HCEC 1CT (cell line): ENCODE results near the gene SLC18A2.

Experiments
- DNase-seq: peaks from one replicate; pipeline ENCODE4 v3.0.0-alpha.2; 2017

SLC18A2 gene

DNA sequence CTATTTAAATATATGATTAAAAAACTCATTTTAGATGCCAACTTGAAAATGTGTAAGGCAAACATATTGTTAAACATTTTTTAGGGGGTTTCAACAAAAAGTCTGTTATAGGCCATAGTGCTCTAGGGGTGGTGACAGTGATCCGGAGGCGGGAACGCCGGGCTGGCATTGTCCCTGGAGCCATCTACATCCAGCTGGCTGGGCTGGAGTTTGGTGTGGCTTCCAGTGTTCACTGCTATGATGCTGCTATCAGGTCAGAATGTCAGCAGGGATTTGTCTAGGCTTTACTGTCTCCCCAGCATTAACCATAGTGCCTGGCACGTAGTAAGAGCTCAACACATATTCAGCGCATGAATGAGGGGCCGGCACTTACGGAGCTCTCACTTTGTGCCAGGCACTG, 1.9 kb upstream of the SLC18A2 start:
- DNase-seq, result no peak

DNA sequence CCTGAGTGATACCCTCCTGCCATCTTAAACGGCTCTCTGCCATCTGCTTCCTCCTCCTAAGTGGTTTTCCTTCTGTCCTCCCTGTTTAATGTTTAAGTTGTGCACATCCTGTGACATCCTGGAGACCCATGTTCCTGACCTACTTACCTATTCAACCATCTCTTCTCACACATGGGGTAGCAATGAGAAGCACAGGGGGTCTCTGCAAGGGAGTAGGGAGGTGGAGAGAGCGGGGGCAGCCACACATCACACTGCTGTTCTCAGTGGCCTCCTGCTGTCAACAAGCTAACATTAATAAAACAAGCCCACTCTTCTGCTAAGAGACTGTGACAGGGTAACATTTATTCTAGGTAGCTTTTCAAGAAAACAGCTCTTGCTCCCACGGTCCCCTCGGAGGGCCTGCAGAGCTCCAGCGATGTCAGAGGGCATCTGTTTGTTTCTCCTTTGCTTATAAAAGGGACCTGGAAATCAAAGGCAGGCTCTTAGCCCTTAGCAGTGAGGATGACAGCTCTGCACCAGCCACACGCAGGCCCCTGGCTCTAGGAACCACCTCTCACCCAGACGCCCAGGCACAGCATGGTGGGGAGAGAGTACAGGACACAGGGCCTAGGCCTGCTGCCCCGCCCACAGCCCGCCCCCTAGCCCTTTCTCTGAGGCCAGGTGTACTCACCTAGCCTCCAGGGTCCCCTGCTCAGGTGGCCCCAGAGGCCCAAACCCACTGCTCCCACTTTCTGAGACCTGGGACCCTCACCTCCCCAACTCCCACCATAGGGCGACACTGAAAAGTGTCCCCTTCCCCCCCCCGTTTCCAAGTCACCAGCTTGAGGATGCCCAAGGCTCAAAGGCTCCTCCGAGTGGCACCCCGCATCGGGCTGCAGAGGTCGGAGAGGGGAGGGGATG, 943 bp upstream of the SLC18A2 start:
- no peak for DNase-seq

DNA sequence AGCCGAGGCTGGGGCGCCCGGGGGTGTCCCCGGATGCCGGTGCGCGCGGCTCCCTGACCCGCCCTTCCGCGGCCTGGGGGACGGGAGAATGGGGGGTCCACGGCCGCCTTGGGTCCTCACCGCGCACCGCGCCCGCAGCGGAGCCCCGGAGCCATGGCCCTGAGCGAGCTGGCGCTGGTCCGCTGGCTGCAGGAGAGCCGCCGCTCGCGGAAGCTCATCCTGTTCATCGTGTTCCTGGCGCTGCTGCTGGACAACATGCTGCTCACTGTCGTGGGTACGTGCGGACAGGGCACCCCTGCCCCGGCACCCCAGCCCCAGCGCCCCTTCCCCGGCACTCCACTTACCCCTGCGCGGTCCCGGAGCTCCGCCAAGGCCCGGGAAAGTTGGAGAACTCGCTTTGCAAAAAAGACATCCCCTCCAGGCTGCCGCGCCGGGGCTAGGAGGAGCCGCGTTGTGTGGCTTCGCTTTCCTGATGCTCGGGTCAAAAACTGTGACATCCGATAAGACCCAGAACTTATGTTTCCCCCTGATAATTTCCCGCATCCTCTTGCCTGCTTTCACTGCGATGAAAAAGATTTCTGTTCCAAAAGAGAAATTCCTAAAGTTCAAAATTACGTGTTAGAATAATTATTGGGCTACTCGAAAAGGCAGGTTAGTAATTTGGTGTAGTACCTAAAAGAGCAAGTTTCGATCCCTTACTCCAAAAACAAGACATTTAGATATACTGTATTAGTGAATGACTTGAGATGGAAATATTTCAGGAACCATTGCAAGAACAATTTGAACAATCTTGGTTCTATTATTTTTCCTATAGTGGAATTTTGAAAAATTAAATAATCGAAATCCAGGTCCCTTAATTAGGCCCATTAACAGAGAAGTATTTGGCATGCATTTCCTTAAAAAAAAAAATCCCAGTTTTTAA, 888 bp downstream of the SLC18A2 start:
- no peak for DNase-seq

DNA sequence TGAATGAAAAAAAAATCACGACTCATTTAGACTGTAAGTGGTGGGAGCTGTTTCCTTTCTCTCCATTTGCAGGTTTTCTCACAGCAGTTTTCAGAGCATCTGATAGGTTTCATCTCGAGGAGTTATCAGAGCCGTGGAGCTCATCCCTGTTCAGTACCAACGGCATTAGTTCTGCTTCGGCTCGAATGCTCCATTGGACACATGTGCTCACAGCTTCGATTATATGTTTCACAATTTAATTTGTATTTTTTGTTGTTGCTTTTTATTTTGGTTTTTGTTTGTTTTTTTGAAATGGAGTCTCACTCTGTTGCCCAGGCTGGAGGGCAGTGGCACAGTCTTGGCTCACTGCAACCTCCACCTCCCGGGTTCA, 1.5 kb downstream of the SLC18A2 start:
- no peak for DNase-seq

DNA sequence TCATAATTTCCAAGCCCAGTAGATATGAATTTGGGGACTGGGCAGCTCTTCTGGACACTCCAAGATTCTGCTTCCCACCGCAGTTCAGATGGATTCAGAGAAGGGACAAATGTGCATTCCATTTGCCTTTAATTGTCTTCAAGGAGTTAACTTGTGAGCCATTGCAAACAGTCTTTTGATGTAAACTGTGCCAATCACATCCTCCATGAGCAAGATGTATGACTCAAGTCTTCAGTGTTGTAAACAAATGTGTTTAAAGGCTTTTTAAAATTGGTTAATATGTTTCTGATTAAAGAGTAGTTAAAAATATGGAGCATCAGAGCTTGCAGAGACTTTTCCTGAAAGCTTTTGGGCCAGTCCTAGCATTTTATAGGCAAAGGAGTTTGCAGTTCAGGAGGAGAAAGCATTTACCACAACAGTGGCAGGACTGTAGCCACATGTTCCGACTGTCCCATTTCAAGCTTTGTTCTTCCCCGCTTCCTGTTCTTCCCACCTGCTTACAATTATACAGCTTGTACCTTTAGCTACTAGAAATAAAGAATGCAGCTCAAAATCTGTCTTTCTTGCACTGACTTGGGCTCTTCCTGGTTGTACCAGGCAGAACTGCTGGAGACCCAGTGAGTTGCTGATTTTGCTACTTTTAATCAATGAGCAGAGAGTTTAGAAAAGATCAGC, 6.2 kb downstream of the SLC18A2 start:
- peak; percentile 47 for DNase-seq

DNA sequence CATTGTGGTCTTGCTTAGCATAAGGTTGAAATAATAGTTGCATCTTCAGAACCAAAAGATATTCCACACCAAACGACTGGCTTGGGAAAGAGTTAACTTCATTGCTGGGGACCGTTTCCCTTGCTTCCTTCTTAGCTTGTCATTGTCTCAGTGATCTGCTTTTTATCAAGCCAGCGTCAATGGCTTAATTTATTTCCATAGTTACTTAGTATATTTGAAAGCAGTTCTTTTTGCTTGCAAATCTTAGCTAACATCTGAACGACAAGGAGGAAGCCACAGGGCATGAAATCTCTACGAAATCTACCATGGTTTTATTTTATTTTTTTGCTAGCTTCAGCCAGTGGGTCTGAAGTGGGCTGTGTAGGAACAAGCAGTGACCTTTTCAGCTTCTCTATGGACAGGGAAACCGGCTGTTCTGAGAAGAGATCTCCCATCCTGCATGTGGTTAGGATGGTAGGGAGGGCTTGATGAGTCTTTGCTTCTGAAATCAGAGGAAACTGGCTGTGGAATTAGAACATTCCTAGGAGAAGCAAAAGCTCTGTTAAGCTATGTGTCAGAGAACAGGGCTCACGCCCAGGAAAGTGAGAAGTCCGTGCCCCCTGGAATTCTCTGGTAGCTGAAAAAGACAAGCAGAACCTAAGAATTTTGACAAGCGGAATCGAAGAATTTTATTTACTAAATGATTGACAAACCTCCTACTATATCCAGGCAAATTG, 8.0 kb downstream of the SLC18A2 start:
- peak; percentile 8 for DNase-seq

DNA sequence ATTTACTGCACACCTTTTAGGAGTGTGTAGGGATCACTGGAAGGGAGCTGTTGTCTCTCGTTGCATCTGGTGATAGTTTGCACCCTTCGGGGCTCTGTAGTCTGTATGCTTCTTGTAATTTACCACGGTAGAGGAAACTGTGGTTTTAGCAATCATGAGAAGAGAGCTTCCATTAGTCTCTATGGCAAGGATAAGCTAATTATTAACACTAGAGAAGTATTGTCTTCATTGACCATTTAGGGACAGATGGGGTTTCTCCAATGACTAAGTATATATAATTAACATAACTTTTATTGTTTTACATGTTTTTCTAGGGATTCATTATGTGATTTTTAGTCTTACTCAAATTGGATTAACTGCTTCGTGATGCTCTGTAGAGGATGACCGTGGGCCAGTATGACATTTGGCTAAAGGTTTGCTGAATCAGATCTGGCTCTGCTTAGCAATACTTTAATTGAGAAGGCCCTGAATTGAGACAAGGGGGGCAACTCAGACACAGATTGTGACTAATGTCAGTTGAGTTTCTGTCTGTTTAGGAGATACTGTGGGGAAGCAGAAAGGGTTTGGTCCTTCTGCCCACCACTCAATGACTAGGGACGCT, 8.7 kb downstream of the SLC18A2 start:
- DNase-seq, result no peak

DNA sequence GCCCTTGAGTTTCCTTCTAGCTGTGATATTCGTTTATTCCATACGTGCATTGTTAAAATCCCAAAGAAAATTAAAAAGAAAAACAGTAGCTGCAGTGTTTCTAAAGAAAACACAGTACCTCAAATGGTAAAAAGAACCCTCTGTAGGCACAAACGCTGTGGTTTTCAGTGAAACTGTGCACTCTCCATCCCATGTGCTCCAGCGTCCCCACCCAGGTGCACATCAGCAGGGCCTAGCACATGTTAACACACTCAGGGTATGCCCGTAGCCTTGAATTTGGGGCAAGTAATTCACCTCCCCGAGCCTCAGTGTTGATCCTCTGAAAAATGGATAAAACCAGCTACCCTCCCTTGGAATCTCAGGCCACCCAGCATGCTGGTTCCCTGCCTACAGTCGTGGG, 9.5 kb downstream of the SLC18A2 start:
- no peak for DNase-seq

DNA sequence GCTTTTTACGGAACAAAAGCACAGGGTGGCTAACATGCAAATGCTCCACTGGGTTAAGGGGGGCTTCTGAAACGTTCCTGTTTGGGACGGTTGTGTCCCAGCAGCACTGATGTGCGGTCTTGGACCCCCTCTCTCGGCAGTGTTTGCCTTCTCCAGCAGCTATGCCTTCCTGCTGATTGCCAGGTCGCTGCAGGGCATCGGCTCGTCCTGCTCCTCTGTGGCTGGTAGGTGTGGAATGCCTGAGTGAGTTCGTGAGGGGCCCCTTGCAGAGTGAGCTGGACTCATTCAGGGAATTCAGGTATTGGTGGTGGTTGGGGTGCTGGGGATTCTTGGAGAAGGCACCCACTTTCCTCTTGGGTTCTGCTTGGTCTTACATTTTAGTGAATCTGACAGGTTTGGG, 13.0 kb downstream of the SLC18A2 start:
- DNase-seq, result no peak

DNA sequence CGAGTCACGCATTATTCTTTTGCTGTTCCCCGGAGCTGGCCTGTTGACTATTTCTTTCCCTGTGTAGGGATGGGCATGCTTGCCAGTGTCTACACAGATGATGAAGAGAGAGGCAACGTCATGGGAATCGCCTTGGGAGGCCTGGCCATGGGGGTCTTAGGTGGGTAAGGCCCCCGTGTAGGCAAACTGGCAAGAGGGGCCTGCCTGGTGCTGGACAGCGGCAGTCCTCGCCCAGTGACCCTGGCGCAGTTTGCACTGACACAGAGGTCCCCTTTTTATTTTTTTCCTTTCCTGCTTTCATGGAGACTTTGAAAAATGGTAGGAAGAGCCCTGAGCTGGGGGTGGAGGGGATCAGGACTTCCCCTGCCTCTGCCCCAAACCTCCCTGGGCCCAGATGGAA, 13.4 kb downstream of the SLC18A2 start:
- DNase-seq, result no peak

DNA sequence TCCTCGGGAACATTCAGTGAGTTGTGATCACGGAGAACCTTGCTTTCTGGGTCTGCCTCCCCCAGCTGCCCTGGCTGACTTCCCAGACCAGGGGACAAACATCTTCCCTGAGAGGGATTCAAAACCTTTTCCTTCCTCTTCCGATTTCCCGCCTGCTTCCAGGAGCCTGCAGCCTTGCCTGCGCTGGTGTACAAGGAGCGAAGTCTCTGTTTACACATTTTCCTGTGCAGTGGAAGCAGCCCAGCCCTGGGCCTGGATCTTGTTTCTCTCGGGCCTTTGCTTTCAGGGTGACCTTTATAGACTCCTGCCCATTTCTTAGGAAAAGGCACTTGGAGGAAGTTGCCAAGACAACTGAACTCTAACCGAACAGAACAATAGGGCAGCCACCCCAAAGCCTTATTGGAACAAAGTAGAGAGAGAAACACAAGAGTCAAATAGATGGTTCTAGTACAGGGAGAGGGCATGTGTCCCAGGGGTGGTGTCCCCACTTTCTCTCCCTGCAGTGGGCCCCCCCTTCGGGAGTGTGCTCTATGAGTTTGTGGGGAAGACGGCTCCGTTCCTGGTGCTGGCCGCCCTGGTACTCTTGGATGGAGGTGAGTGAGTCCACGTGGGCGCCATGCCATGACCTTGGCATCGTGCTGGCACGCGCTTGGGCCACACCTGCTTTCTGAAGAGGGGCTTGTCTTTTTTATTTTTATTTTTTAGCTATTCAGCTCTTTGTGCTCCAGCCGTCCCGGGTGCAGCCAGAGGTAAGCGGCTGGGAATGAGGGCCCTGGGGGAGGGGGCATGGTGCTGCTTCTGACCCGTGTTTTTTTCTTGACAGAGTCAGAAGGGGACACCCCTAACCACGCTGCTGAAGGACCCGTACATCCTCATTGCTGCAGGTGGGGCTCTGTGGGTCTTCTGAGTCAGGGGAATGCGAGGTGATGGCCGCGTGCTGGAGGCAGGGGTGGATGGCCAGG, 14.1 kb downstream of the SLC18A2 start:
- no peak for DNase-seq

DNA sequence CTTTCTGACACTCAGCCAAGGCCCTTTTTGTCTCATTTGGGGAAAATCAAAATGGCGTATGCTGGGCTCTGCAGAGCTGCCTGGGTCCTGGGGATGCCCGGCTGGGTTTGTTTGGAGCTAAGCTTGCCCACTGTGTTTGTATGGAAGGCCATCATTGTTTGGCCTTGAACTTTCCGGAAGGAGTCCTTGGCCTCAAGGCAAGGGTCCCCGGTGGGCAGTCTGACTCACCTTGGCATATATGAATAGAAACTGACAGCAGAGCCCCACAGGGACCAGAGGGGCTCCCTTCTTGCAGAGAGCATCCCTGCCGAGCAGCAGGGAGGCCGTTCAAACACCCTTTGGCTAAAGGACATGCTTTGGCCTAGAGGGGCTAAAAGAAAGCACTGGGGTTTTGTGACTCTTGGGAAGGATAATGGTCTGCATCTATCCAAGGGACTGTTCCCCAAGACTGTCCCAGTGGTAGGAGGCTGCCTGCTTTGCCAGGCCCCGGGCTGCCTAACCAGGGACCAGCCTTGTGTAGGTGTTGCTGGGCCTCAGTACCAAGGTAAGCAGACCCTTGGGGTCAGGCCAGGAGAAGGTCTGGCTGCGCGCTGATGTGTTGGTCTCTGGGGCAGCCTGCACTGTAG, 15.0 kb downstream of the SLC18A2 start:
- no peak for DNase-seq

DNA sequence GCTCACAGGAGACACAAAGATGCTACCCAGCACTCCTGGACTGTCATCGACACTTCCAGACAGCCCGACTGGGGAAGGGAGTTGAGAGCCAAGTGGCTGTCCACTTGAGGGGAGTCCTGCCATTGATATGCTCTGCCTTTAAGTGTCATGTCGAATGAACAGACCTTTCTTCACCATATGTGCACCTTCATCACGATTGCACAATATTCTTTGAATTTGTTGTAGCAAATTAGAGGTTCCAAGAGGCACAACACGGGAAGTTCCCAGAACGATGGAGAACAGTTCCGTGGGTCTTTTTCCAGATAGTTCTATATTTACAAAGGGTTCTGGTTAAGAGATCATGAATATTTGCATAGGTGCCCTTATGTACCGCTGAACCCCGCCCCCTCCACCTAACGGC, 16.0 kb downstream of the SLC18A2 start:
- no peak for DNase-seq

DNA sequence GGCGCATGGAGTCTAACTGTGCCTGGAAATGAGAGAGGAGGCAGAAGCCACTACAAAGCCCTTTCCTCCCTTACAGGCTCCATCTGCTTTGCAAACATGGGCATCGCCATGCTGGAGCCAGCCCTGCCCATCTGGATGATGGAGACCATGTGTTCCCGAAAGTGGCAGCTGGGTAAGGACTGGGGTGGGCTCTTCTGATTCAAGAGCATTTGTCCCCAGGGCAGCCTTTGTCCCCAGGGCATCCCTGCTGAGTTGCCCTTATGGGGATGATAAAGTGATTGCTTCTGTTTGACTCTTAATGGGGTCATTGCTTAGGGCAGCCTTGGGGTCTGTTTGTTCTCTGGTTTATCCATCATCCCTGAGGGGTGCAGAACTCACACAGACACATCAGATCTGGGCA, 16.8 kb downstream of the SLC18A2 start:
- DNase-seq, result no peak

DNA sequence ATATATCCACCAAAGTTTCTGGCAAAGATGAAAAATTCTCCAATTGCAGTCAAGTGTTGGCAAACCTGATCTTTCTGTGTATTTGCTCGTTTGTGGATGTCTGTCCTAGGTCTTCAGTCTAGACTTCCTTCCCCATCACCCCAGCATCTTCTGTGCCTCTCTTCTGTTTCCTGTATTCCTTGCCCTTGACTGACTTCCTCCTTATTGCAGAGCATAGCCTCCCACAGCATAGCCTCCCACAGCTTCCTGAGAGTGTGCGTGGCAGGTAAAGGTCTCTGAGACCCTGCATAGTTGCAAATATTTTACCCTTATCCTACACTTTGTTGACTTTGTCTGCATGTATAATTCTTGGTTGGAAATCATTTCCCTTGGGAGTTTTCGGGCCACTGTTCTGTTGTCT, 18.4 kb downstream of the SLC18A2 start:
- DNase-seq, result no peak

DNA sequence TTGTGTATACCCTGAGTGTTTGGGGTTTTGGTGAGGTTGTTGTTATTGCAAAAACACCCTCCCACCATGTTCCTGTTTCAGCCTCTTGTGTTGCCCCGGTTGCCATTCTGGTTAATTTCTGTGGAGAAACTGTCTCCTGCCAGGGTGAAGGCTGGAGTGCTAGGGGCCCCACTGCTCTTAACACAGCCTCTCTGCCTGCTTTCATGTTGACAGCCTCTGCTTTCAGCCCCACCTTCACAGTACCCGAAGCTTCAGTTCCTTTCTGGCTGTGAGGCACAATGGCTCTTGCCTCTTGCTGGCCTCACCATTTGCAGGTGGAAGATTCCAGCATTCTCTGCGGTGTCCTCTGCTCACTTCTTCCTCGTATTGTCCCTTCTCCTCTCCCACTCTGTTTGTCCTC, 19.2 kb downstream of the SLC18A2 start:
- DNase-seq, result no peak

DNA sequence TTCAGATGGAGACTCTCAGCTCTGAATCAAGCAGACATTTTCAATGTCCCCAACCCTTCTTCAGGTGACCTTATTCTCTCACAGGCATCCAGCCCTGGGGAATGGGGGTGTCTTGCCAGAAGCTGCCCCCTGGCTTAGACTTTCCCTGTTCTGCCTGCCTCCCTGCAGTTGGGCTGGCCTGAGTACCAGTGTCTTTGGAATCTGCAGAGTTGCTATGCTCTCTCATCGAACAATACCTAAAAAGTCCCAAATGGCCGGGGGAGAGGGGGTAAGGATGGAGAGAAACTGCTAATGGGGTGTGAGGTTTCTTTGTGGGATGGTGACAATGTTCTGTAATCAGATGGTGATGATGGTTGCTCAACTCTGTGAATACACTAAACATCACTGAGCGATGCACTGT, 20.6 kb downstream of the SLC18A2 start:
- DNase-seq, result no peak

DNA sequence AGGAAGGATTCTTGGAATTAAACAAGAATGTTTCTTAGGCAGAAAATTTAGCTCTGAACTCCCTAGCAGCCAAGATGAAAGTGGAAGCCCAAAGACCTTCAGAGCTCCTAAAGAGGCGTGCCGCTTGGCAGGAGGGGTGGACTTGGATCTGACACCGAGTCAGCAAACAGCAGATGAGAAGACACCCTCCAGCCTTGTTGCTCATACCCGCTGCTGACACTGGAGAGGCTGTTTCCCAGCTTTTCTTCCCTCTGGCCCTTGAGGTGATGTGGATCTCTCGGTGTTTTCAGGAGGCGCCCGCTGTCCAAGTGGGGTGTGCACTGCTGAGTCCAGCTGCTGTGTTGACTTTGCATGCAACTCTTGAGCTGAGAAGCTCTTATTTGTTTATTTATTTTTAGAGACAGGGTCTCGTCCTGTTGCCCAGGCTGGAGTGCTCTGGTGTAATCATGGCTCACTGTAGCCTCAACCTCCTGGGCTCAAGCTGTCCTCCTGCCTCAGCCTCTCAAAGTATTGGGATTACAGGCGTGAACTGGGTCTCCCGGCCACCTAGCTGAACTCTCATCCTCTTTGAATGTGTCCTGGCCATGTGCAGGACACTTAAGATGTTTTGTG, 21.5 kb downstream of the SLC18A2 start:
- no peak for DNase-seq

DNA sequence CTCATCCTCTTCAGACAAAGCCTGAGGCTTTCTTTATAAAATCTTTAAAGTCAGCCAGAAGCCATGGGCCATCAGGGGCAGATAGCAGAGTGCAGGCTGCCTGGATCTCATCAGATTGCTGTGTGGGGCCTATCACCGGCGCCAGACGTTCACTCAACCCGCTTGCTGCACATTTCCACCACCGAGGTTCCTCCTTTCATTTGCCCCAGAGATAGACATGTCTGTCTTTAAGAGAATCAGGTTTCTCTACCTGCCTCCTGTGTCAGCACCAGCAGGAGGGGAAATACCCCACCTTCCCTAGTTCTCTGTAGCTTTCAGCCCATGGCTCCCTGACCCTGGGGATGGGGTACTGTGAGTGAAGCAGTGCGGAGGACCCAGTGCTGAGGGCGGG, 22.0 kb downstream of the SLC18A2 start:
- DNase-seq, result no peak

DNA sequence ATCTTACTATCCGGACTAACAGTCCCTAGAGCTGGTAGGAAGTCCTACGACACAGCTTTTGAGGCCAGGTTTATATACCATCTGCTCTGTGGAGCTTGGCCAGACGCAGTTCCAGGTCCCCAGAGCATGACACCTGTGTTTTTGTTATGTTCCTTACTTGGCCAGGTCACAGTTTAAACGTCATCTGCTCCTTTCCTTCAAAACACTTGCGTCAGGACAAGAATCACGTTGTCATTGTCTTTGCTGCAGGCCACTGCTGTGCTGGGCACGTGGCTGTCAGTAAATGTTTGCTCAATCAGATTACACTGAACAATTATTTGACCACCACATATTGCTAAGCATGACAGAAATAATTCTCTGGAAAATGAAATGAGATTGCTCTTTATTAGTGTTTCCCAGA, 23.9 kb downstream of the SLC18A2 start:
- DNase-seq, result no peak
